Caco-2 (cell line): ENCODE measurements around the gene MOB3B. TPM values are rescaled to one million over a fixed set of nuclear protein-coding genes. Genes with fewer than 3 reads are reported as not detected.

Experiments
- BruUV-seq: library from RNA; stranded (reverse); fragments of 400-500 nt; replicated peaks from 2 replicates; lab custom pipeline; 2021; lab: Mats Ljungman, UMichigan
- CTCF ChIA-PET: fragments of 300-600 bp; sonication (Branson Sonifier 250); formaldehyde crosslinking; loops from one replicate; lab custom pipeline; 2022; ENCODE audit warnings: antibody characterized with exemption; lab: Charles Lee
- POLR2A ChIA-PET: fragments of 300-600 bp; sonication (Branson Sonifier 250); formaldehyde crosslinking; loops from one replicate; lab custom pipeline; 2022; ENCODE audit warnings: antibody characterized with exemption; lab: Charles Lee
- DNase-seq, 2 experiments: peaks; one replicate each; pipeline versions ENCODE4 v3.0.0 to v3.0.0-alpha.2; 2020 to 2022
- H3K27me3 ChIP-seq: replicated peaks from 2 replicates; pipeline ENCODE4 v1.6.0; 2011; ENCODE audit warnings: low read length; ENCODE audit not compliant: control insufficient read depth, insufficient read depth
- H3K36me3 ChIP-seq: 2 replicates; pipeline ENCODE4 v1.5.1; 2011; ENCODE audit warnings: low read length; ENCODE audit not compliant: control insufficient read depth, insufficient read depth
- H3K4me1 ChIP-seq: fragments of 250-450 bp; sonication (Bioruptor Pico); 2 replicates; pipeline ENCODE4 v1.5.1; 2020; ENCODE audit warnings: mild to moderate bottlenecking
- H3K4me3 ChIP-seq: 2 replicates; pipeline ENCODE4 v1.5.1; 2011; ENCODE audit warnings: low read depth, mild to moderate bottlenecking, control low read depth, low read length
- H3K9me3 ChIP-seq: fragments of 250-450 bp; sonication (Bioruptor Pico); 2 replicates; pipeline ENCODE4 v1.5.1; 2020; ENCODE audit warnings: mild to moderate bottlenecking, moderate library complexity
- H3K27ac Mint-ChIP-seq: one replicate; pipeline ENCODE4 v1.8.0; 2022; ENCODE audit warnings: mixed read lengths; ENCODE audit not compliant: unreplicated experiment
- H3K27me3 Mint-ChIP-seq: one replicate; pipeline ENCODE4 v1.8.0; 2022; ENCODE audit warnings: mixed read lengths; ENCODE audit not compliant: insufficient read depth, unreplicated experiment
- H3K36me3 Mint-ChIP-seq: one replicate; pipeline ENCODE4 v1.8.0; 2022; ENCODE audit warnings: mild to moderate bottlenecking, mixed read lengths; ENCODE audit not compliant: insufficient read depth, unreplicated experiment
- H3K4me1 Mint-ChIP-seq: one replicate; pipeline ENCODE4 v1.8.0; 2022; ENCODE audit warnings: low read depth, mixed read lengths; ENCODE audit not compliant: unreplicated experiment
- H3K4me3 Mint-ChIP-seq: one replicate; pipeline ENCODE4 v1.8.0; 2022; ENCODE audit warnings: mild to moderate bottlenecking, moderate library complexity, mixed read lengths; ENCODE audit not compliant: unreplicated experiment
- H3K9me3 Mint-ChIP-seq: one replicate; pipeline ENCODE4 v1.8.0; 2022; ENCODE audit warnings: mixed read lengths; ENCODE audit not compliant: unreplicated experiment
- intact Hi-C: fragments of 100-400 bp; cut with micrococcal nuclease; formaldehyde crosslinking; loops from one replicate; pipeline ENCODE4 v1.10.0; 2022; ENCODE audit not compliant: unreplicated experiment
- total RNA-seq: library from RNA; stranded (reverse); gene quantifications from 2 replicates; pipeline ENCODE4 v1.2.3, GENCODE V29; 2022
- TF ChIP-seq, protein P1 (sequence below), 2 experiments: fragments of 200-600 bp in 1 of 2; IDR thresholded peaks; 1 replicate in 1 of 2; 2 replicates in 1 of 2; pipeline versions ENCODE4 v1.5.1 to v1.8.0; 2011 to 2022; ENCODE audit warnings: antibody characterized with exemption in 1 of 2, control low read depth in 1 of 2, inconsistent platforms in 1 of 2, low read depth in 1 of 2, low read length in 1 of 2, mild to moderate bottlenecking in 1 of 2, moderate library complexity in 1 of 2; ENCODE audit not compliant: insufficient read depth in 1 of 2, severe bottlenecking in 1 of 2, unreplicated experiment in 1 of 2

The MOB3B gene
- total RNA-seq, 1 experiment from 2014 or later = 5.3 TPM

DNA sequence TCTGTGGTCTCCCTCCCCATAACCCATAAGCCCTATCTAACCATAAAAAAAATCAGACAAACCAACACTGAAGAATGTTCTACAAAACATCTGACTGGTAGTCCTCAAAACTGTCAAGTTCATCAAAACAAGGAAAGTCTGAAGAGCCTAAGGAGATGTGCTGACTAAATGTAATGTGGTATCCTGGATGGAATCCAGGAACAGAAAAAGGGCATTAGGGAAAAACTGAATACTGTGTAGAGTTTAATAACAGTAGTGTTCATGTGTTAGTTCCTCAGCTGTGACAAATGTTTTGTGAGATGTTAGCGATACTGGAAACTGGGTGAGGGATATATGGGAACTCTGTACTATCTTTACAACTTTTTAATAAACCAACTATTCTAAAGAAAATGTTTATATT lies 157.0 kb downstream of the MOB3B start:
- BruUV-seq = no TSS peak
- no peaks in the 10 kb centered on the region for H3K36me3 ChIP-seq
- Mint-ChIP-seq H3K27me3 (no peaks in the 10 kb centered on the region), H3K36me3 (peaks cover 4% of the 10 kb centered on the region), H3K9me3 (peaks cover 8% of the 10 kb centered on the region), H3K4me3 (no peak overlapping the region), H3K27ac (peak overlapping the region; percentile 80), H3K4me1 (peaks cover 30% of the 10 kb centered on the region)
- H3K4me3 ChIP-seq = no peak overlapping the region
- H3K4me1 ChIP-seq = peaks cover 53% of the 10 kb centered on the region
- POLR2A ChIA-PET = no interaction called here
- H3K9me3 ChIP-seq = no peaks in the 10 kb centered on the region
- TF ChIP-seq, protein P1, sequence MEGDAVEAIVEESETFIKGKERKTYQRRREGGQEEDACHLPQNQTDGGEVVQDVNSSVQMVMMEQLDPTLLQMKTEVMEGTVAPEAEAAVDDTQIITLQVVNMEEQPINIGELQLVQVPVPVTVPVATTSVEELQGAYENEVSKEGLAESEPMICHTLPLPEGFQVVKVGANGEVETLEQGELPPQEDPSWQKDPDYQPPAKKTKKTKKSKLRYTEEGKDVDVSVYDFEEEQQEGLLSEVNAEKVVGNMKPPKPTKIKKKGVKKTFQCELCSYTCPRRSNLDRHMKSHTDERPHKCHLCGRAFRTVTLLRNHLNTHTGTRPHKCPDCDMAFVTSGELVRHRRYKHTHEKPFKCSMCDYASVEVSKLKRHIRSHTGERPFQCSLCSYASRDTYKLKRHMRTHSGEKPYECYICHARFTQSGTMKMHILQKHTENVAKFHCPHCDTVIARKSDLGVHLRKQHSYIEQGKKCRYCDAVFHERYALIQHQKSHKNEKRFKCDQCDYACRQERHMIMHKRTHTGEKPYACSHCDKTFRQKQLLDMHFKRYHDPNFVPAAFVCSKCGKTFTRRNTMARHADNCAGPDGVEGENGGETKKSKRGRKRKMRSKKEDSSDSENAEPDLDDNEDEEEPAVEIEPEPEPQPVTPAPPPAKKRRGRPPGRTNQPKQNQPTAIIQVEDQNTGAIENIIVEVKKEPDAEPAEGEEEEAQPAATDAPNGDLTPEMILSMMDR (IDR thresholded peaks at IDR 0.05; ENCODE audit: insufficient read depth in 1 of 2, low read depth in 1 of 2, low read length in 1 of 2, severe bottlenecking in 1 of 2, unreplicated experiment in 1 of 2) = no peak
- no peaks in the 10 kb centered on the region for H3K27me3 ChIP-seq
- CTCF ChIA-PET = no interaction called here
- no peak for DNase-seq
- intact Hi-C loops = loop anchor here (2.0 to 5.0 kb wide), 2 partner anchors 14 to 40 kb away; no protein-coding TSS in a partner anchor

DNA sequence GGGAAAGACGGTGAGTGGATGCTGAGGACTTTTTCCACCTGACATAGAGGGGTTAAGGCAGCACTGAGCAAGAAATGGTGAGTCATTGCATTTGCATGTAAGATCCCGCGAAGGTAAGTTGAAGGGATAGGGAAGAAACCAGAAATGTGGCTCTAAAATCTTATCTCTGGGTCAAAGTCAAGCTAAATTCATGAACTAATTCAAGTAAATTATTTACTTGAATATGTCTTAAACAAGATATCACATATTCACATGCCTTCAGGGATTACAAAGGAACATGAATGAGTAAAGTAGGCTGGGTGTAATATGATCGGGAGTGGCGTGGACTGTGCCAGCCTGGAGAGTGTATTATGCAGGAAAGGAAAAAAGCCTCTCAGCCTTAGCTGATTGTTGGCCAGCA lies 158.2 kb downstream of the MOB3B start:
- intact Hi-C loops = loop anchor here (1.0 to 5.0 kb wide), 3 partner anchors 8 to 59 kb away; no protein-coding TSS in a partner anchor
- Histone ChIP-seq H3K27me3 (no peaks in the 10 kb centered on the region), H3K36me3 (no peaks in the 10 kb centered on the region), H3K9me3 (no peaks in the 10 kb centered on the region), H3K4me3 (no peak overlapping the region), H3K4me1 (peaks cover 52% of the 10 kb centered on the region)
- TF ChIP-seq, protein P1 (IDR thresholded peaks at IDR 0.05; ENCODE audit: insufficient read depth in 1 of 2, low read depth in 1 of 2, low read length in 1 of 2, severe bottlenecking in 1 of 2, unreplicated experiment in 1 of 2) = no peak
- ChIA-PET POLR2A (no interaction called here), CTCF (interaction anchor here (1.2 kb wide), 2 partner anchors 21 to 38 kb away, joined by 4 read pairs; no protein-coding TSS in a partner anchor)
- H3K4me3 Mint-ChIP-seq = peak overlapping the region; percentile 57
- peak overlapping the region; percentile 80 for H3K27ac Mint-ChIP-seq
- H3K36me3 Mint-ChIP-seq = peaks cover 4% of the 10 kb centered on the region
- no TSS peak for BruUV-seq
- peaks cover 37% of the 10 kb centered on the region for H3K4me1 Mint-ChIP-seq
- no peaks in the 10 kb centered on the region for H3K27me3 Mint-ChIP-seq
- H3K9me3 Mint-ChIP-seq = peaks cover 8% of the 10 kb centered on the region
- DNase-seq = peak; percentile 64 to 65

DNA sequence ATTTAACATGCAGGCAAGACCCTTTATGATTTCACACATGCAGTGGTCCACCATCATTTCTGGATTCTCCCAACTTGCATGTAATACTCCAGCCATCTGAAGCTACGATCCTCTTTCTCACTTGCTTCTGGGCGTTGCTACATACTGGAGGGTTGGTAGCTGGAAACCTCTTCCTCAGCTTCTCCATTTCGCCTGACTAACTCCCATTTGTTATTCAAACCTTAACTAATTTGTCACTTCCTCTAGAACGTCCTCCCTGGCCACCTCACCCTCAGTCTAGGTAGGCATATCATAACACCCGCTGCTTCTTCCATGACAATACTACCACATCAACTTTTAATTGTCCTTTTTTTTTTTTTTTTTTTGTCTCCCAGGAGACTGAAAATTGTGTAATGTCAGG lies 160.0 kb downstream of the MOB3B start:
- no peak for DNase-seq
- ChIA-PET CTCF (interaction anchor here (2.0 kb wide), 1 partner anchor 36 kb away, joined by 5 read pairs; no protein-coding TSS in a partner anchor), POLR2A (no interaction called here)
- no TSS peak for BruUV-seq
- Histone ChIP-seq H3K36me3 (no peaks in the 10 kb centered on the region), H3K27me3 (no peaks in the 10 kb centered on the region), H3K4me1 (peaks cover 53% of the 10 kb centered on the region), H3K9me3 (no peaks in the 10 kb centered on the region), H3K4me3 (no peak overlapping the region)
- intact Hi-C loops = loop anchor here (5.0 kb wide), 1 partner anchor 158 kb away; the partner anchor contains the start of gene MOB3B
- H3K4me1 Mint-ChIP-seq = peaks cover 37% of the 10 kb centered on the region
- TF ChIP-seq, protein P1 (IDR thresholded peaks at IDR 0.05; ENCODE audit: insufficient read depth in 1 of 2, low read depth in 1 of 2, low read length in 1 of 2, severe bottlenecking in 1 of 2, unreplicated experiment in 1 of 2) = no peak
- peak overlapping the region; percentile 88 for H3K27ac Mint-ChIP-seq
- no peak overlapping the region for H3K4me3 Mint-ChIP-seq
- peaks cover 8% of the 10 kb centered on the region for H3K9me3 Mint-ChIP-seq
- H3K27me3 Mint-ChIP-seq = no peaks in the 10 kb centered on the region
- peaks cover 4% of the 10 kb centered on the region for H3K36me3 Mint-ChIP-seq
